ENCODE data around the gene CYFIP1. TPM values are rescaled to one million over a fixed set of nuclear protein-coding genes. Genes with fewer than 3 reads are reported as not detected.

Gene CYFIP1
- total RNA-seq, 2 donors from 2014 or later = 134 to 139 TPM

DNA sequence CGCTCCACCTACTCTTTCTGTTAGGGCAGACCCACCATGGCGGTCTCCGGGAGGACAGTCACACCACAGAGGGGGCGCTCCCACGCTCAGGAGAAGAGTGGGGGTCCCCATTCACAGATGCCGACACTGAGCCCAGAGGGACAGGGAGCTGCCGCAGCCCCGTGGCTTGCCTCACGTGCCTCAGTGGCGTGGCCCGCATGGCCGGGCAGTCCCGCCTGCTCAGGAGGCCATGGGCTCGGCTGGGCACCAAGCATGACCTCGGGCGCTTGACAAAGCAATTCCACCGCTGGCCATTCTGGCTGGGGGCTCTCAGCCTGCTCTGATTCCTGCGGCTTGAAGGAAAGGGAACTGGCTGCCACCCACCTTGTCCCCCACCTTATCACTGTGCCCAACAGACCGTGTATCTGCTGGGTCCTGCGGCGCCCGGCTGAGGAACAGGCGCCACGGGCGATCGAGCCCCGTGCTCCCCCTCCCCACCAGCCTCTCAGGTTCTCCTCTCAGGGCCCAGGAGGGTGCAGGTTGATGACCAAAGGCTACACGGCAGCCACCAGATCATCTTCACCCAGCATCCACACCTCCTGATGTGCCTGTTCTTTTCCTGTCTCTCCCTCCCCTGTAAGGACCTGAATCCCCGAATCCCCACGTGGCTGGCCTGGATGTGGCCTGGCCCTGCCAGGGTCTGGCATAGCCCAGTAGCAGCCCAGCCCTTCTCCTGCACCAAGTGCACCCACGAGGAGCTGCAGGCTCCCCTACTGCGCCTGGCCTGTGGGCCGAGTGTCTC is 20.7 kb downstream of the CYFIP1 start:
- peaks cover 5% of the 10 kb centered on the region for H3K36me3 ChIP-seq (ENCODE audit: control insufficient read depth, insufficient read depth, low read length)
- Mint-ChIP-seq H3K27ac (no peak overlapping the region), H3K27me3 (ENCODE audit: insufficient read depth) (no peaks in the 10 kb centered on the region), H3K4me1 (peaks cover 2% of the 10 kb centered on the region), H3K4me3 (no peak overlapping the region), H3K9me3 (no peaks in the 10 kb centered on the region), H3K36me3 (ENCODE audit: low read depth) (peaks cover 8% of the 10 kb centered on the region)
- no peak for DNase-seq
- 93 to 94% methylated on average over 6 to 33 of the region's 33 CpGs for whole genome bisulfite sequencing, 2 experiments (ENCODE audit: insufficient coverage in 1 of 2, insufficient read length in 1 of 2)
- no peaks in the 10 kb centered on the region for H3K9me3 ChIP-seq (ENCODE audit: control insufficient read depth, low read length)
- H3K4me1 ChIP-seq (ENCODE audit: control insufficient read depth, insufficient read depth, low read length) = no peaks in the 10 kb centered on the region
- H3K4me3 ChIP-seq (ENCODE audit: low read length) = no peak overlapping the region
- TF ChIP-seq CTCF (conservative IDR thresholded peaks at IDR 0.05) = no peak
- H3K27me3 ChIP-seq (ENCODE audit: control insufficient read depth, insufficient read depth, low read length, poor library complexity, severe bottlenecking) = no peaks in the 10 kb centered on the region
- H3K27ac ChIP-seq (ENCODE audit: low read depth, low read length) = no peak overlapping the region
- H3K9ac ChIP-seq (ENCODE audit: extremely low read depth, low read length, poor library complexity, severe bottlenecking) = no peak overlapping the region

GRCh38 chr15:22958487-22959280 is 21.5 kb downstream of the CYFIP1 start:
- peaks cover 4% of the 10 kb centered on the region for H3K4me1 Mint-ChIP-seq
- H3K9me3 ChIP-seq (ENCODE audit: control insufficient read depth, low read length) = no peaks in the 10 kb centered on the region
- H3K4me1 ChIP-seq (ENCODE audit: control insufficient read depth, insufficient read depth, low read length) = no peaks in the 10 kb centered on the region
- 88 to 98% methylated on average over 9 to 16 of the region's 16 CpGs for WGBS, 2 experiments (ENCODE audit: insufficient coverage in 1 of 2, insufficient read length in 1 of 2)
- DNase-seq = no peak
- H3K4me3 ChIP-seq (ENCODE audit: low read length) = no peak overlapping the region
- H3K27me3 Mint-ChIP-seq (ENCODE audit: insufficient read depth) = no peaks in the 10 kb centered on the region
- H3K27me3 ChIP-seq (ENCODE audit: control insufficient read depth, insufficient read depth, low read length, poor library complexity, severe bottlenecking) = no peaks in the 10 kb centered on the region
- no peak overlapping the region for H3K9ac ChIP-seq (ENCODE audit: extremely low read depth, low read length, poor library complexity, severe bottlenecking)
- TF ChIP-seq CTCF (conservative IDR thresholded peaks at IDR 0.05) = no peak
- H3K27ac Mint-ChIP-seq = no peak overlapping the region
- no peak overlapping the region for H3K27ac ChIP-seq (ENCODE audit: low read depth, low read length)
- H3K4me3 Mint-ChIP-seq = no peak overlapping the region
- H3K36me3 Mint-ChIP-seq (ENCODE audit: low read depth) = peaks cover 8% of the 10 kb centered on the region
- peaks cover 5% of the 10 kb centered on the region for H3K36me3 ChIP-seq (ENCODE audit: control insufficient read depth, insufficient read depth, low read length)
- H3K9me3 Mint-ChIP-seq = no peaks in the 10 kb centered on the region

DNA sequence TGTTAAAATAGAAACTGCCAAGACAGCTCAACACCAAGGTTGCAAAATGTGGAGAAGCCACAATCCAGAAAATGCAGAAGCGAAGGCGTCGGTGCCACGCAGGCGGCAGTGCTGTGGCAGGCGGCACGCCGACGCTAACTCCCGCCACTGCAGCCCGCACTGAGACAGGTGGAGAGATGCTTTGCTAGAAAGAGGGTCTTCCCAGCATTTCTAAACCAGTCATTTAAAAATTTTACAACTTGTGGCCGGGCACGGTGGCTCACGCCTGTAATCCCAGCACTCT is 23.2 kb downstream of the CYFIP1 start:
- H3K4me3 Mint-ChIP-seq = no peak overlapping the region
- Histone ChIP-seq H3K9ac (ENCODE audit: extremely low read depth, low read length, poor library complexity, severe bottlenecking) (no peak overlapping the region), H3K27ac (ENCODE audit: low read depth, low read length) (peak overlapping the region; percentile 72), H3K9me3 (ENCODE audit: control insufficient read depth, low read length) (no peaks in the 10 kb centered on the region), H3K4me3 (ENCODE audit: low read length) (no peak overlapping the region), H3K27me3 (ENCODE audit: control insufficient read depth, insufficient read depth, low read length, poor library complexity, severe bottlenecking) (no peaks in the 10 kb centered on the region), H3K36me3 (ENCODE audit: control insufficient read depth, insufficient read depth, low read length) (no peaks in the 10 kb centered on the region), H3K4me1 (ENCODE audit: control insufficient read depth, insufficient read depth, low read length) (no peaks in the 10 kb centered on the region)
- DNase-seq = peak; percentile 20
- H3K9me3 Mint-ChIP-seq = no peaks in the 10 kb centered on the region
- H3K36me3 Mint-ChIP-seq (ENCODE audit: low read depth) = peaks cover 3% of the 10 kb centered on the region
- H3K27me3 Mint-ChIP-seq (ENCODE audit: insufficient read depth) = no peaks in the 10 kb centered on the region
- no peak for TF ChIP-seq CTCF (conservative IDR thresholded peaks at IDR 0.05)
- H3K4me1 Mint-ChIP-seq = peaks cover 16% of the 10 kb centered on the region
- 93 to 94% methylated on average over 11 to 14 of the region's 14 CpGs for WGBS, 2 experiments (ENCODE audit: insufficient coverage in 1 of 2, insufficient read length in 1 of 2)
- H3K27ac Mint-ChIP-seq = no peak overlapping the region
